H9 (cell line): ENCODE results near the gene INO80B. TPM values are rescaled to one million over a fixed set of nuclear protein-coding genes. Genes with fewer than 3 reads are reported as not detected.

ENCODE experiments used
- DNase-seq: peaks from one replicate; pipeline ENCODE4 v3.0.0-alpha.2; 2017
- H2AFZ ChIP-seq: one replicate; pipeline ENCODE4 v1.6.1; 2013; ENCODE audit warnings: mild to moderate bottlenecking, low read length, control low read depth, moderate library complexity
- H2AK5ac ChIP-seq: 2 replicates; pipeline ENCODE4 v1.6.1; 2013; ENCODE audit warnings: low read length, control low read depth, mixed read lengths; ENCODE audit not compliant: insufficient read length
- H2BK120ac ChIP-seq: one replicate; pipeline ENCODE4 v1.6.1; 2013; ENCODE audit warnings: low read depth, mild to moderate bottlenecking, low read length, control low read depth, inconsistent platforms; ENCODE audit not compliant: poor library complexity, severe bottlenecking
- H2BK12ac ChIP-seq: 2 replicates; pipeline ENCODE4 v1.6.1; 2013; ENCODE audit warnings: low read length, control low read depth, mixed read lengths, low read depth; ENCODE audit not compliant: insufficient read length
- H2BK15ac ChIP-seq: 2 replicates; pipeline ENCODE4 v1.6.1; 2013; ENCODE audit warnings: low read depth, low read length, control low read depth
- H2BK20ac ChIP-seq: one replicate; pipeline ENCODE4 v1.6.1; 2013; ENCODE audit warnings: low read depth, mild to moderate bottlenecking, low read length, control low read depth, inconsistent platforms; ENCODE audit not compliant: poor library complexity, severe bottlenecking
- H2BK5ac ChIP-seq: 2 replicates; pipeline ENCODE4 v1.6.1; 2013; ENCODE audit warnings: low read length, control low read depth, mixed read lengths; ENCODE audit not compliant: insufficient read length
- H3K14ac ChIP-seq: 2 replicates; pipeline ENCODE4 v1.6.1; 2013; ENCODE audit warnings: low read length, control low read depth; ENCODE audit not compliant: insufficient read depth
- H3K18ac ChIP-seq: 2 replicates; pipeline ENCODE4 v1.6.1; 2013; ENCODE audit warnings: low read depth, mild to moderate bottlenecking, mixed read lengths, low read length, control low read depth; ENCODE audit not compliant: insufficient read length
- H3K23ac ChIP-seq: 2 replicates; pipeline ENCODE4 v1.6.1; 2013; ENCODE audit warnings: low read length, control low read depth, mixed read lengths, low read depth; ENCODE audit not compliant: insufficient read length
- H3K23me2 ChIP-seq: 2 replicates; pipeline ENCODE4 v1.6.1; 2013; ENCODE audit warnings: low read depth, mild to moderate bottlenecking, mixed read lengths, low read length, control low read depth; ENCODE audit not compliant: insufficient read length, poor library complexity, severe bottlenecking
- H3K27ac ChIP-seq: 2 replicates; pipeline ENCODE4 v1.5.1; 2013; ENCODE audit warnings: low read length, control low read depth, mixed read lengths, low read depth; ENCODE audit not compliant: insufficient read length
- H3K27me3 ChIP-seq: 2 replicates; pipeline ENCODE4 v1.6.1; 2013; ENCODE audit warnings: low read length, control low read depth, inconsistent platforms; ENCODE audit not compliant: insufficient read depth
- H3K4ac ChIP-seq: 2 replicates; pipeline ENCODE4 v1.6.1; 2013; ENCODE audit warnings: low read depth, mild to moderate bottlenecking, control low read depth, inconsistent platforms, low read length, moderate library complexity
- H3K4me1 ChIP-seq: 2 replicates; pipeline ENCODE4 v1.6.1; 2013; ENCODE audit warnings: low read length, control low read depth, inconsistent platforms; ENCODE audit not compliant: insufficient read depth
- H3K4me2 ChIP-seq: 2 replicates; pipeline ENCODE4 v1.6.1; 2013; ENCODE audit warnings: low read length, control low read depth, mixed read lengths; ENCODE audit not compliant: insufficient read length, insufficient read depth
- H3K56ac ChIP-seq: 2 replicates; pipeline ENCODE4 v1.6.1; 2013; ENCODE audit warnings: low read depth, mild to moderate bottlenecking, mixed read lengths, low read length, control low read depth; ENCODE audit not compliant: insufficient read length
- H3K79me1 ChIP-seq: 2 replicates; pipeline ENCODE4 v1.6.1; 2013; ENCODE audit warnings: low read depth, mild to moderate bottlenecking, moderate library complexity, low read length, control low read depth, inconsistent platforms; ENCODE audit not compliant: insufficient read depth, poor library complexity, severe bottlenecking
- H3K79me2 ChIP-seq: 2 replicates; pipeline ENCODE4 v1.6.1; 2013; ENCODE audit warnings: low read length, control low read depth, inconsistent platforms; ENCODE audit not compliant: insufficient read depth
- H3K9ac ChIP-seq: 2 replicates; pipeline ENCODE4 v1.6.1; 2013; ENCODE audit warnings: low read length, control low read depth, mixed read lengths; ENCODE audit not compliant: insufficient read length; ENCODE audit errors: extremely low read depth
- H3K9me3 ChIP-seq: one replicate; pipeline ENCODE4 v1.6.1; 2013; ENCODE audit warnings: low read depth, low read length, inconsistent platforms; ENCODE audit not compliant: control insufficient read depth
- H3T11ph ChIP-seq: one replicate; pipeline ENCODE4 v1.6.1; 2013; ENCODE audit warnings: mild to moderate bottlenecking, low read length, control low read depth, inconsistent platforms
- H4K20me1 ChIP-seq: one replicate; pipeline ENCODE4 v1.6.1; 2013; ENCODE audit not compliant: control insufficient read depth, insufficient read length, insufficient read depth
- H4K5ac ChIP-seq: 2 replicates; pipeline ENCODE4 v1.6.1; 2013; ENCODE audit warnings: low read depth, mild to moderate bottlenecking, mixed read lengths, low read length, control low read depth; ENCODE audit not compliant: insufficient read length
- H4K8ac ChIP-seq: replicated peaks from 2 replicates; pipeline ENCODE4 v1.6.1; 2013; ENCODE audit warnings: low read length, control low read depth, mixed read lengths, low read depth; ENCODE audit not compliant: insufficient read length
- H4K91ac ChIP-seq: 2 replicates; pipeline ENCODE4 v1.6.1; 2013; ENCODE audit warnings: low read depth, mild to moderate bottlenecking, moderate library complexity, mixed read lengths, low read length, control low read depth; ENCODE audit not compliant: insufficient read length
- H3K27ac Mint-ChIP-seq, 3 experiments: 2 replicates in 2 of 3; 3 replicates in 1 of 3; pipeline ENCODE4 v1.8.0; 2020 to 2021; ENCODE audit warnings: mixed read lengths in 3 of 3, mild to moderate bottlenecking in 1 of 3, moderate library complexity in 1 of 3
- H3K27me3 Mint-ChIP-seq: 2 replicates; pipeline ENCODE4 v1.8.0; 2021; ENCODE audit warnings: low read depth, mild to moderate bottlenecking, moderate library complexity, mixed read lengths
- H3K36me3 Mint-ChIP-seq, 3 experiments: 2 replicates in 2 of 3; 3 replicates in 1 of 3; pipeline ENCODE4 v1.8.0; 2020 to 2021; ENCODE audit warnings: low read depth in 3 of 3, mixed read lengths in 3 of 3; ENCODE audit not compliant: insufficient read depth in 1 of 3
- H3K4me1 Mint-ChIP-seq, 2 experiments: 2 replicates each; pipeline ENCODE4 v1.8.0; 2020; ENCODE audit warnings: mixed read lengths in 2 of 2
- H3K4me3 Mint-ChIP-seq, 2 experiments: 2 replicates in 1 of 2; 3 replicates in 1 of 2; pipeline ENCODE4 v1.8.0; 2020 to 2021; ENCODE audit warnings: mild to moderate bottlenecking in 2 of 2, mixed read lengths in 2 of 2, moderate library complexity in 1 of 2
- H3K9me3 Mint-ChIP-seq, 2 experiments: 2 replicates in 1 of 2; 3 replicates in 1 of 2; pipeline ENCODE4 v1.8.0; 2020; ENCODE audit warnings: mild to moderate bottlenecking in 2 of 2, mixed read lengths in 2 of 2, moderate library complexity in 1 of 2
- WGBS: extraction: QIAGEN DNeasy Blood & Tissue Kit; methylation state at CpG from one replicate; pipeline ENCODE4 v1.1.7; 2013; ENCODE audit warnings: missing lambda C conversion rate, low lambda C conversion rate, mixed read lengths; ENCODE audit not compliant: insufficient read length; ENCODE audit errors: extremely low coverage; 5-methylcytosine and 5-hydroxymethylcytosine counted together
- total RNA-seq: library from RNA; stranded (reverse); gene quantifications from 2 replicates; pipeline ENCODE4 v1.2.1, GENCODE V29; 2021
- TF ChIP-seq, protein P1 (sequence below): fragments of 200-600 bp; sonication (generic); conservative IDR thresholded peaks from 3 replicates; pipeline ENCODE4 v1.8.0; 2021; ENCODE audit warnings: antibody characterized with exemption, mild to moderate bottlenecking

INO80B gene
- total RNA-seq, 1 experiment from 2014 or later, result 17.6 TPM

DNA sequence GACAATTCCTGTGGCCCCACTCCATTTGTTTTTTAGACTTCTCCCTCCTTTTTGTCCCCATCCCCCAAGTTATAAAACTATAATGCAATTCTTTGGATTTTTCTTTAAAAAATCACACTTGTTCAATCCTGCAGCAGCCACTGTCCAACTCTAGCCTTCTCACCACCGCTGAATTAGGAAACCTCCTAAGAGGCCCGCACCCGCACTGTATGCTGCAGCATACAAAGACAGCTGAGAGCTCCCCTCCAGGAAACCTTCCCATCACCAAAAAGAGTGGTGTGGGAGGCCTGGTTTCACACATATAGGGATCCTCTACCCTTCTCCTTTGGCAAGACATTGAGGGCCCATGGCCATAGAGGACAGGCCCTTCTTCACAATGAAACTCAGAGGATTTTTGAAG is 49.7 kb downstream of the INO80B start:
- Mint-ChIP-seq H3K27ac (no peak overlapping the region), H3K27me3 (peaks cover 79% of the 10 kb centered on the region), H3K36me3 (peaks cover 24 to 33% (median 24%) of the 10 kb centered on the region in 3 experiments), H3K9me3 (peaks cover 3 to 5% of the 10 kb centered on the region in 2 experiments; a peak in 3 of 5 replicates), H3K4me3 (peak overlapping the region in 1 of 2 experiments; percentile 85; a peak in 3 of 5 replicates), H3K4me1 (peaks cover 56 to 63% of the 10 kb centered on the region in 2 experiments)
- TF ChIP-seq, protein P1, sequence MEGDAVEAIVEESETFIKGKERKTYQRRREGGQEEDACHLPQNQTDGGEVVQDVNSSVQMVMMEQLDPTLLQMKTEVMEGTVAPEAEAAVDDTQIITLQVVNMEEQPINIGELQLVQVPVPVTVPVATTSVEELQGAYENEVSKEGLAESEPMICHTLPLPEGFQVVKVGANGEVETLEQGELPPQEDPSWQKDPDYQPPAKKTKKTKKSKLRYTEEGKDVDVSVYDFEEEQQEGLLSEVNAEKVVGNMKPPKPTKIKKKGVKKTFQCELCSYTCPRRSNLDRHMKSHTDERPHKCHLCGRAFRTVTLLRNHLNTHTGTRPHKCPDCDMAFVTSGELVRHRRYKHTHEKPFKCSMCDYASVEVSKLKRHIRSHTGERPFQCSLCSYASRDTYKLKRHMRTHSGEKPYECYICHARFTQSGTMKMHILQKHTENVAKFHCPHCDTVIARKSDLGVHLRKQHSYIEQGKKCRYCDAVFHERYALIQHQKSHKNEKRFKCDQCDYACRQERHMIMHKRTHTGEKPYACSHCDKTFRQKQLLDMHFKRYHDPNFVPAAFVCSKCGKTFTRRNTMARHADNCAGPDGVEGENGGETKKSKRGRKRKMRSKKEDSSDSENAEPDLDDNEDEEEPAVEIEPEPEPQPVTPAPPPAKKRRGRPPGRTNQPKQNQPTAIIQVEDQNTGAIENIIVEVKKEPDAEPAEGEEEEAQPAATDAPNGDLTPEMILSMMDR, result no peak
- H3K4me1 ChIP-seq, result peaks cover 4% of the 10 kb centered on the region; the same call in 1 of the 2 replicates
- H2AK5ac ChIP-seq, result no peak overlapping the region
- no peaks in the 10 kb centered on the region for H3K9me3 ChIP-seq
- H2AFZ ChIP-seq, result no peak overlapping the region
- no peak overlapping the region for H3K27ac ChIP-seq
- no peak overlapping the region for H3K4me2 ChIP-seq
- no peak overlapping the region for H2BK120ac ChIP-seq
- H3K79me1 ChIP-seq, result no peaks in the 10 kb centered on the region
- no peak overlapping the region for H4K8ac ChIP-seq
- no CpG with 5 or more reads among the region's 3 CpGs for WGBS
- no peak overlapping the region for H2BK12ac ChIP-seq
- no peak overlapping the region for H2BK5ac ChIP-seq
- H3K79me2 ChIP-seq, result no peaks in the 10 kb centered on the region
- peaks cover 25% of the 10 kb centered on the region for H3K23me2 ChIP-seq
- H3K18ac ChIP-seq, result no peak overlapping the region
- H4K91ac ChIP-seq, result no peak overlapping the region
- H3K4ac ChIP-seq, result no peak overlapping the region
- no peaks in the 10 kb centered on the region for H4K20me1 ChIP-seq
- no peak overlapping the region for H3K23ac ChIP-seq
- H3K9ac ChIP-seq, result no peak overlapping the region
- no peak for DNase-seq
- no peak overlapping the region for H3K14ac ChIP-seq
- no peak overlapping the region for H4K5ac ChIP-seq
- H3T11ph ChIP-seq, result no peak overlapping the region
- H2BK15ac ChIP-seq, result no peak overlapping the region
- H2BK20ac ChIP-seq, result no peak overlapping the region
- H3K27me3 ChIP-seq, result peaks cover 56% of the 10 kb centered on the region
- no peak overlapping the region for H3K56ac ChIP-seq
